Measurements from ENCODE around the gene FARSA. TPM values are rescaled to one million over a fixed set of nuclear protein-coding genes. Genes with fewer than 3 reads are reported as not detected.
"Not testable (repeated sequence)": the region's sequence is repeated elsewhere in the genome, so short reads cannot be mapped to it uniquely, and the experiment has no call there.

The FARSA gene
- total RNA-seq, 2 experiments from 2014 or later, result 96.6 to 131 TPM

- ATAC-seq (no peak), DNase-seq (no peak)
- H3K4me3 Mint-ChIP-seq, result no peak overlapping the region
- H3K9me3 Mint-ChIP-seq (ENCODE audit: low read depth), result no peaks in the 10 kb centered on the region
- no peaks in the 10 kb centered on the region for H3K27me3 Mint-ChIP-seq
- CTCF ChIA-PET, result no interaction called here
- H3K36me3 Mint-ChIP-seq, result peaks cover 14% of the 10 kb centered on the region
- H3K27ac Mint-ChIP-seq, result peak overlapping the region; percentile 86
- peaks cover 43% of the 10 kb centered on the region for H3K4me1 Mint-ChIP-seq
Observed at GRCh38 chr19:12918253-12918652, 15.3 kb downstream of the FARSA start.

DNA sequence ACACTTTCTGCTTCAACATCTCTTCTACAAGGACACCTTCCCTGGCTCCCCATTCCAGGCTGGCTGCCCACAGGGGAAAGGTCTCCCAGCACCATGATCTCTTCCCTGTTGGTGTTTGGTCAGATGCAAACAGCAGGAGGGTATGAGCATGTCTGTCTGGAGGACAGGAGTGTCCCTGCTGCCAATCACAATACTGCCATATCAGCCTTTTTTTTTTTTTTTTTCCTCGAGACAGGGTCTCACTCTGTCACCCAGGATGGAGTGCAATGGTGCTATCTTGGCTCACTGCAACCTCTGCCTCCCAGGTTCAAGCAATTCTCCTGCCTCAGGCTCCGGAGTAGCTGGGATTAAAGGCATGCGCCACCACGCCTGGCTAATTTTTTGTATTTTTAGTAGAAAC lies 17.7 kb downstream of the FARSA start:
- H3K36me3 Mint-ChIP-seq; H3K27ac Mint-ChIP-seq; H3K27me3 Mint-ChIP-seq; DNase-seq; H3K4me3 Mint-ChIP-seq; H3K9me3 Mint-ChIP-seq (ENCODE audit: low read depth); ATAC-seq: not testable (repeated sequence)
- H3K4me1 Mint-ChIP-seq, result peaks cover 44% of the 10 kb centered on the region
- CTCF ChIA-PET, result interaction anchor here (1.4 to 1.6 kb wide), 2 partner anchors 31 to 49 kb away, joined by 4 to 8 read pairs; no protein-coding TSS in a partner anchor

DNA sequence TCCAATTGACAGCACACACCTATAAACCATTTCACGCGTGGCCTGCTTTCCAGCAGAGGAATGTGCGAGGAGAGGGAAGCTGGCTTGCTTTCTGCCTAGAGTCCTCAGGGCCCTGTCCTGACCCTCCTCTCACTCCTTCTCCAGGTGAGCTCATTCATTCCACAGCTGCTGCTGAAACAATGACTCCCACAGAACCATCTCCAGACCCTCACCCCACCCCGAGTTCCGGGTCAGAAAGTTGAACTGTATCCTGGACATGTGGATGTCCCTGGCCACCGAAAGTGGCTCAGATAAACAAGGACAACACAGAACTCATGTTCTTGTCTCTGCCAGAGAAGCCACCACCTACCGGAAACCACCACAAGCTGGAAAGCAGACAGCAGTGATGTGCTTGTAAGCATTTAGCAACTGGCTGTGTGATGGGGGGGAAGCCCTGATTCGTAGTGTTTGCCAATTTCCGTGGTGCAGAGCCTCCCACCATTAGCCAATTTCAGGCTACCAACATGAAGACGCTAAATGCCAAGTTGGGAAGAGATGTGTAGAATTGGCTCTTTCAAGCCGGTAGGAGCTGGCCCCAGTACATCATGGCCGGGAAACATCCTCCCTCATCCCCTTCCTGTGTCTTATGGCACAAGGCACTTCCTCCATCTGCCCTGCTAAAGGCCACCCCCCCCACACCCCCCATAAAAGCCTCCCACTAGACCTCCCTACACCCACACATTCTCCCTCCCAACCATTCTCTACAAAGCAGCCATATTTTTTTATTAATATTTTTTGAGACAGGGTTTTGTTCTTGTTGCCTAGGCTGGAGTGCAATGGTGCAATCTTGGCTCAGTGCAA lies 19.4 kb downstream of the FARSA start:
- peaks cover 40% of the 10 kb centered on the region for H3K4me1 Mint-ChIP-seq
- CTCF ChIA-PET, result interaction anchor here (0.6 to 3.4 kb wide), 10 partner anchors 13 to 158 kb away, joined by 3 to 17 read pairs (median 6); partner anchors contain the start of gene GCDH
- peak overlapping the region; percentile 88 for H3K27ac Mint-ChIP-seq
- DNase-seq (peak; percentile 84), ATAC-seq (peak; percentile 81)
- peak overlapping the region; percentile 32 for H3K4me3 Mint-ChIP-seq
- H3K27me3 Mint-ChIP-seq, result no peaks in the 10 kb centered on the region
- no peaks in the 10 kb centered on the region for H3K9me3 Mint-ChIP-seq (ENCODE audit: low read depth)
- peaks cover under 1% of the 10 kb centered on the region for H3K36me3 Mint-ChIP-seq

DNA sequence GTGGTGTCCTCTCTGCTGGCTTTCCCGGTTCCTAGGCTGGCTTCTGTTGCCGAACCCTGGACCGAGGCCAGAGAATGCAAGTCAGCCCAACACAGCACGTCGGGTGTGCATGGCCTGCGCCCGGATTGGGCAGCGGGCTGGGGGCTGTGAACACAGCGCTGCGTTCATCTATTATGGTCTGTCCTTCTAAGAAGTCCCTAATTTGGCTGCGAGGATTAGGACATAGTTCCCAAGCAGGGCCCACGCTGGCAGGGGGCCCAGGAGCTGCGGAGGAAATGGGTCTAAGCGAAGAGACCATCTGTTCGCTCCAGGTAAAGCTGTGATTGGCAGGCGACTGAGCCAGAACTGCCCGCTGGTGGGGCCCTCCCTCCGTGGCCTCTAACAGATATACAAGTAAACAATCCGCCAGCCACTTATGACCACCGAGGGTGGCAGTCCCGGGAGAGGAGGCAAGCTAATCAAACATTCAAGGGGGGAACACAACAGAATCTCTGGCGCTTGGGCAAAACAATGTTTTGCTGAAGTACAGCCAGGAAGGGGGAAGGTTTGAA lies 20.4 kb downstream of the FARSA start:
- CTCF ChIA-PET, result interaction anchor here (0.9 to 4.4 kb wide), 10 partner anchors 12 to 176 kb away, joined by 3 to 17 read pairs (median 6); partner anchors contain the start of genes GCDH and GET3
- no peaks in the 10 kb centered on the region for H3K36me3 Mint-ChIP-seq
- H3K27me3 Mint-ChIP-seq, result no peaks in the 10 kb centered on the region
- H3K9me3 Mint-ChIP-seq (ENCODE audit: low read depth), result no peaks in the 10 kb centered on the region
- peaks cover 35% of the 10 kb centered on the region for H3K4me1 Mint-ChIP-seq
- no peak for ATAC-seq
- H3K27ac Mint-ChIP-seq, result peak overlapping the region; percentile 88
- no peak for DNase-seq
- H3K4me3 Mint-ChIP-seq, result no peak overlapping the region

- ATAC-seq, result no peak
- H3K27me3 Mint-ChIP-seq, result no peaks in the 10 kb centered on the region
- no peak overlapping the region for H3K4me3 Mint-ChIP-seq
- H3K36me3 Mint-ChIP-seq, result no peaks in the 10 kb centered on the region
- no peaks in the 10 kb centered on the region for H3K9me3 Mint-ChIP-seq (ENCODE audit: low read depth)
- no peak overlapping the region for H3K27ac Mint-ChIP-seq
- no peak for DNase-seq
- peaks cover 33% of the 10 kb centered on the region for H3K4me1 Mint-ChIP-seq
- CTCF ChIA-PET, result interaction anchor here (1.0 to 4.4 kb wide), 6 partner anchors 13 to 176 kb away, joined by 3 to 17 read pairs (median 4); partner anchors contain the start of gene GET3
Observed at GRCh38 chr19:12912571-12912970, 20.9 kb downstream of the FARSA start.

DNA sequence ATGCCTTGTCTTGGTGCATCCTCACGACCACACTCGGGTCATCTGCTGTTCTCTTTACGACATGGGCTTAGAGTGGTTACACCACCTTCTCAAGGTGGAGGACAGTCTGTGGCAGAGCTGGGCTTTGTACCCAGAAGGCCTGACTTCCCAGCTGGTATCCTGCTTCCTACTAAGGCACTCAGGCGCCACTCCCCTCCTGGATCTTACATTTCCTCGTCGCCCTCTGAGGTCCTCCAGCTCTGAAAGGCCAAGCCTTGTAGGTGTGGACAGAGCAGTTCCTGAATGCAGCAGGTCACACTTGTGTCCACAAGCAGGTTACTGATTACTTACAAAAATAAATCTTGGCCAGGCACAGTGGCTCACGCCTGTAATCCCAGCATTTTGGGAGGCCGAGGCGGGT lies 26.3 kb downstream of the FARSA start:
- H3K27ac Mint-ChIP-seq, result no peak overlapping the region
- DNase-seq, result no peak
- peaks cover 1% of the 10 kb centered on the region for H3K36me3 Mint-ChIP-seq
- H3K9me3 Mint-ChIP-seq (ENCODE audit: low read depth), result no peaks in the 10 kb centered on the region
- no peak overlapping the region for H3K4me3 Mint-ChIP-seq
- CTCF ChIA-PET, result interaction anchor here (1.6 to 2.7 kb wide), 2 partner anchors 12 to 58 kb away, joined by 6 to 9 read pairs; partner anchors contain the start of gene SYCE2
- H3K4me1 Mint-ChIP-seq, result peaks cover 6% of the 10 kb centered on the region
- no peak for ATAC-seq
- H3K27me3 Mint-ChIP-seq, result no peaks in the 10 kb centered on the region

- Mint-ChIP-seq H3K27ac (peak overlapping the region; percentile 88), H3K4me1 (peaks cover 26% of the 10 kb centered on the region), H3K9me3 (ENCODE audit: low read depth) (no peaks in the 10 kb centered on the region), H3K4me3 (peak overlapping the region; percentile 56), H3K27me3 (no peaks in the 10 kb centered on the region), H3K36me3 (peaks cover 10% of the 10 kb centered on the region)
- DNase-seq, result peak; percentile 82
- CTCF ChIA-PET, result interaction anchor here (0.9 to 5.9 kb wide), 10 partner anchors 9 to 77 kb away, joined by 3 to 27 read pairs (median 6); partner anchors contain the start of genes FARSA, GCDH and SYCE2
- peak; percentile 85 for ATAC-seq
Observed at GRCh38 chr19:12899891-12900518, 33.5 kb downstream of the FARSA start.

- no peaks in the 10 kb centered on the region for H3K9me3 Mint-ChIP-seq (ENCODE audit: low read depth)
- peaks cover 36% of the 10 kb centered on the region for H3K4me1 Mint-ChIP-seq
Observed at GRCh38 chr19:12896460-12896859, 37.1 kb downstream of the FARSA start.

GRCh38 chr19:12893582-12893981 lies 39.9 kb downstream of the FARSA start:
- H3K9me3 Mint-ChIP-seq (ENCODE audit: low read depth), result no peaks in the 10 kb centered on the region
- CTCF ChIA-PET, result no interaction called here
- no peak for ATAC-seq
- DNase-seq, result no peak
- no peak overlapping the region for H3K4me3 Mint-ChIP-seq
- no peaks in the 10 kb centered on the region for H3K27me3 Mint-ChIP-seq
- no peak overlapping the region for H3K27ac Mint-ChIP-seq
- peaks cover 30% of the 10 kb centered on the region for H3K4me1 Mint-ChIP-seq
- peaks cover 9% of the 10 kb centered on the region for H3K36me3 Mint-ChIP-seq

More at GRCh38 chr19:12896460-12896859, 37.1 kb downstream of the FARSA start:
- Mint-ChIP-seq H3K36me3 (peaks cover 12% of the 10 kb centered on the region), H3K27me3 (no peaks in the 10 kb centered on the region), H3K27ac (no peak overlapping the region), H3K4me3 (no peak overlapping the region)
- ATAC-seq (no peak), DNase-seq (no peak)
- CTCF ChIA-PET, result interaction anchor here (5.9 kb wide), 1 partner anchor 11 kb away, joined by 27 read pairs; no protein-coding TSS in a partner anchor

DNA sequence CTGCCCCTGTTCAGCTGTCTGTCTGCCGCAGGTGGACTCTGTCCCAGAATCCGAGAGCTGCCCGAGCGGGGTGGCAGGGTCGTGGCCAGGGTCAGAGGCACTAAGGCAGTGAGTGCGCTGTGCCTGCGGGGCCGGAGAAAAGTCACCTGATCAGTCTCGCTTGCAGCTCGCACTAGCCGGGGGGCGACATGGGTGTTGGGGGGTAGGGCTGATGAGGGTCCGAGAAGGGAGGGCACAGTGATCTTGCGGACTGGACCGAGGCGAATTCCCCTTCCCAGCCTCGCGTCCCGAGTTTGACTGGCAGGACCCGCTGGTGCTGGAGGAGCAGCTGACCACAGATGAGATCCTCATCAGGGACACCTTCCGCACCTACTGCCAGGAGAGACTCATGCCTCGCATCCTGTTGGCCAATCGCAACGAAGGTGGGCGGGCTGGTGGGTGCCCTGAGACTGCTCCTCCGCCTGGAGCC lies 41.9 kb downstream of the FARSA start:
- H3K36me3 Mint-ChIP-seq, result peaks cover 5% of the 10 kb centered on the region
- no peaks in the 10 kb centered on the region for H3K9me3 Mint-ChIP-seq (ENCODE audit: low read depth)
- peak overlapping the region; percentile 90 for H3K27ac Mint-ChIP-seq
- H3K4me1 Mint-ChIP-seq, result peaks cover 24% of the 10 kb centered on the region
- peak overlapping the region; percentile 99 for H3K4me3 Mint-ChIP-seq
- ATAC-seq (no peak), DNase-seq (no peak)
- H3K27me3 Mint-ChIP-seq, result no peaks in the 10 kb centered on the region
- CTCF ChIA-PET, result interaction anchor here (1.0 to 2.5 kb wide), 8 partner anchors 8 to 115 kb away, joined by 3 to 41 read pairs (median 7); partner anchors contain the start of gene CALR

DNA sequence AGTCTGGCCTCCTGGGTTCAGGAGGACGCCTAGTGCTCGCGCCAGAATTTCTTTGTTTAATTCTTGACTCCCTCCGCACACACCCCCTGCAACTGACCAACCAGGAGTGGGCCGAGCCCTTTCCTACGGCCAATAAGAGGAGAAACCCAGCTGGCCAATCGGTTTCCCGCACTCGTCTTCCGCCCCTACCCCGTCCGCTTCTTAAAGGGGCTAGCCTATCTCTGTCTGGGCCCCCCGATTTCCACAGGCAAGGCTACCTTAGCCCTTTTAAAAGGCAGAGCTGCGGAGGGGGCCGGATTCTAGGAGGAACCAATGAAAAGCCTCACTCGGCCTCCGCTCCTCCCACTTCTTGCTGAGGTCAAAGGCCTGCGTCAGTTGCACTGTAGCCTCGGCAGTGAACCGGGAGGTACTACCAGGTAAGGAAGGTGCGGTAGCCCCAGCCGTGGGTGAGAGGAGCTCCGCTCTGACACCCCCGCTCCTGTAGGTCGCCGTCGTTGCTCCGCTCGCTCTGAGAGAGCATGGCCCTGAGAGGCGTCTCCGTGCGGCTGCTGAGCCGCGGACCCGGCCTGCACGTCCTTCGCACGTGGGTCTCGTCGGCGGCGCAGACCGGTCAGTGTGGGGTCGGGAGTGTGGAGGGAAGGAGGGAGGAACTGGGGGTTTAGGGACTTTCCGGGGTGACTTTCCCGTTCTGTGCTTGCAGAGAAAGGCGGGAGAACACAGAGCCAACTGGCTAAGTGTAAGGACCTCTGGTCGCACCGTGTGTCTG lies 42.5 kb downstream of the FARSA start, which contains the start of gene GCDH:
Gene GCDH (plus strand): TSS at position 374 of the 766 bp plus-strand sequence. CDS start 145 bp downstream, at position 519.
- H3K27ac Mint-ChIP-seq, result peak within 1 kb of the TSS; percentile 90
- DNase-seq (peak; percentile 99), ATAC-seq (peak; percentile 96)
- CTCF ChIA-PET, result interaction anchor here (0.7 to 2.5 kb wide), 14 partner anchors 9 to 145 kb away, joined by 3 to 41 read pairs (median 5); partner anchors contain the start of gene CALR
- peaks cover 4% of the 10 kb centered on the region for H3K36me3 Mint-ChIP-seq
- H3K4me1 Mint-ChIP-seq, result peaks cover 30% of the 10 kb centered on the region
- no peaks in the 10 kb centered on the region for H3K9me3 Mint-ChIP-seq (ENCODE audit: low read depth)
- peak within 1 kb of the TSS; percentile 99 for H3K4me3 Mint-ChIP-seq
- H3K27me3 Mint-ChIP-seq, result no peaks in the 10 kb centered on the region

DNA sequence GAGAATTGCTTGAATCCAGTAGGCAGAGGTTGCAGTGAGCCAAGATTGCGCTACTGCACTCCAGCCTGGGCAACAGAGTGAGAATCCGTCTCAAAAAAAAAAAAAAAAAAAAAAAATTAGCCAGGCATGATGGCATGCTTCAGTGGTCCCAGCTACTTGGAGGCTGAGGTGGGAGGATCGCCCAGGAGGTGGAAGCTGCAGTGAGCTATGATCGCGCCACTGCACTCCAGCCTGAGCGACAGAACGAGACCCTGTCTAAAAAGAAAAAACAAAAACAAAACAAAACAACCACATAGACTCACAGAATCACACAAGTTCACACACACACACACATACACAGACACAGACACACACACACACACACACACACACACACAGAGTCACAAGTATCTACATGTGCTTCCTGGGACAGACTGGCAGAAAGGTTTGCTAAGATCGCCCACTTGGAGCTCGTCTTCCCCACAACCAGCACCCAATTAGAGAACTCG lies 43.2 kb downstream of the FARSA start:
- CTCF ChIA-PET, result interaction anchor here (0.6 to 2.5 kb wide), 15 partner anchors 9 to 187 kb away, joined by 3 to 41 read pairs (median 4); partner anchors contain the start of gene CALR
- not testable (repeated sequence) for DNase-seq; H3K36me3 Mint-ChIP-seq; ATAC-seq; H3K9me3 Mint-ChIP-seq (ENCODE audit: low read depth); H3K27me3 Mint-ChIP-seq
- Mint-ChIP-seq H3K4me3 (peak overlapping the region; percentile 99), H3K27ac (peak overlapping the region; percentile 90), H3K4me1 (peaks cover 31% of the 10 kb centered on the region)
